22Rv1 (cell line): ENCODE results near the gene FBXW7.

Source experiments
- CTCF ChIP-seq: fragments of 450-650 bp; IDR thresholded peaks from 2 replicates; pipeline ENCODE4 v1.5.1; 2017; ENCODE audit warnings: mild to moderate bottlenecking
- ZFX ChIP-seq: fragments of 450-650 bp; IDR thresholded peaks from 2 replicates; pipeline ENCODE4 v1.6.1; 2017; ENCODE audit warnings: antibody characterized with exemption, borderline replicate concordance

- TF ChIP-seq CTCF, result 0 out of 2 replicates have a peak, but pooled peaks have one; percentile 10
- no peak for TF ChIP-seq ZFX
Measured at GRCh38 chr4:152348670-152349069, 187.2 kb downstream of the FBXW7 start.
